ENCODE measurements around the gene ELAPOR2. TPM values are rescaled to one million over a fixed set of nuclear protein-coding genes. Genes with fewer than 3 reads are reported as not detected.
A peak's percentile ranks its signal among the peaks of the same experiment; 100 is the strongest.

Gene ELAPOR2
- polyA plus RNA-seq, 1 of the 3 experiments (the other 2 are of a cell fraction): 8.8 TPM

- Histone ChIP-seq H3K9ac (no peak overlapping the region), H3K4me1 (ENCODE audit: control insufficient read depth in 1 of 2, insufficient read depth in 2 of 2, low read depth in 1 of 2, low read length in 1 of 2) (peaks cover 0 to 14% of the 10 kb centered on the region in 2 experiments; a peak in 2 of 4 replicates), H3K4me2 (no peak overlapping the region), H3K27ac (ENCODE audit: low read depth in 2 of 2, low read length in 1 of 2) (no peak overlapping the region), H3F3A (replicated peaks; ENCODE audit: insufficient read depth) (peaks cover 7% of the 10 kb centered on the region), H3K4me3 (ENCODE audit: low read depth in 2 of 2, low read length in 1 of 2) (no peak overlapping the region), H4K20me1 (ENCODE audit: insufficient read depth) (peaks cover 22% of the 10 kb centered on the region), H3K79me2 (ENCODE audit: insufficient read depth) (peaks cover 73% of the 10 kb centered on the region), H3K36me3 (replicated peaks in 1 of 2; ENCODE audit: control insufficient read depth in 1 of 2, insufficient read depth in 2 of 2, low read length in 1 of 2) (no peaks in the 10 kb centered on the region), H3K9me3 (no peaks in the 10 kb centered on the region), H3K27me3 (ENCODE audit: insufficient read depth) (no peaks in the 10 kb centered on the region), H3K9me2 (no peaks in the 10 kb centered on the region), H2AFZ (ENCODE audit: low read depth) (no peak overlapping the region)
- CTCF ChIA-PET: interaction anchor here (1.2 to 2.9 kb wide), 6 partner anchors 8 to 183 kb away, joined by 3 to 9 read pairs (median 4); partner anchors contain the start of genes DMTF1 and TMEM243
- WGBS (ENCODE audit: low lambda C conversion rate): 84% methylated on average over 2 of the region's 2 CpGs
- TF ChIP-seq EZH2phosphoT487 (IDR thresholded peaks at IDR 0.05; ENCODE audit: borderline replicate concordance, low read depth) (no peak), JUND (IDR thresholded peaks at IDR 0.05) (no peak), USF2 (IDR thresholded peaks at IDR 0.05; ENCODE audit: borderline replicate concordance, low read depth, low read length) (no peak), YY1 (IDR thresholded peaks at IDR 0.05; ENCODE audit: low read depth) (no peak), FOSL2 (IDR thresholded peaks at IDR 0.05; ENCODE audit: borderline replicate concordance, low read depth) (no peak)
- DNase-seq: no peak
- POLR2A ChIA-PET: no interaction called here
Observed at GRCh38 chr7:87036985-87037384, 22.5 kb downstream of the ELAPOR2 start.

GRCh38 chr7:87032604-87033339, 26.7 kb downstream of the ELAPOR2 start:
- Histone ChIP-seq H3K9me2 (no peaks in the 10 kb centered on the region), H3K27me3 (ENCODE audit: insufficient read depth) (no peaks in the 10 kb centered on the region), H3K9ac (0 out of 2 replicates have a peak overlapping the region, but pooled peaks have one; percentile 1), H3K4me2 (no peak overlapping the region), H2AFZ (ENCODE audit: low read depth) (no peak overlapping the region), H4K20me1 (ENCODE audit: insufficient read depth) (peaks cover 25% of the 10 kb centered on the region), H3K4me1 (ENCODE audit: control insufficient read depth in 1 of 2, insufficient read depth in 2 of 2, low read depth in 1 of 2, low read length in 1 of 2) (peaks cover 0 to 10% of the 10 kb centered on the region in 2 experiments; a peak in 2 of 4 replicates), H3K79me2 (ENCODE audit: insufficient read depth) (peaks cover 91% of the 10 kb centered on the region), H3K27ac (ENCODE audit: low read depth in 2 of 2, low read length in 1 of 2) (no peak overlapping the region), H3F3A (replicated peaks; ENCODE audit: insufficient read depth) (no peaks in the 10 kb centered on the region), H3K4me3 (ENCODE audit: low read depth in 2 of 2, low read length in 1 of 2) (no peak overlapping the region), H3K9me3 (no peaks in the 10 kb centered on the region), H3K36me3 (replicated peaks in 1 of 2; ENCODE audit: control insufficient read depth in 1 of 2, insufficient read depth in 2 of 2, low read length in 1 of 2) (no peaks in the 10 kb centered on the region)
- ChIA-PET POLR2A (interaction anchor here (0.9 kb wide), 1 partner anchor 29 kb away, joined by 3 read pairs; no protein-coding TSS in a partner anchor), CTCF (interaction anchor here (0.8 to 1.6 kb wide), 4 partner anchors 19 to 115 kb away, joined by 3 to 9 read pairs (median 5); no protein-coding TSS in a partner anchor)
- no peak for TF ChIP-seq SMC3 (IDR thresholded peaks at IDR 0.05; ENCODE audit: low read depth, low read length)
- TF ChIP-seq FOXM1 (IDR thresholded peaks at IDR 0.05; ENCODE audit: low read depth): no peak
- TF ChIP-seq YY1 (IDR thresholded peaks at IDR 0.05; ENCODE audit: low read depth): no peak
- no peak for TF ChIP-seq EP300 (IDR thresholded peaks at IDR 0.05; ENCODE audit: borderline replicate concordance in 1 of 2, low read depth in 1 of 2, low read length in 1 of 2)
- no peak for TF ChIP-seq MXI1 (IDR thresholded peaks at IDR 0.05; ENCODE audit: low read depth, low read length)
- no peak for TF ChIP-seq MAX (IDR thresholded peaks at IDR 0.05; ENCODE audit: low read depth)
- TF ChIP-seq TCF12 (IDR thresholded peaks at IDR 0.05): no peak
- TF ChIP-seq EZH2phosphoT487 (IDR thresholded peaks at IDR 0.05; ENCODE audit: borderline replicate concordance, low read depth): no peak
- no peak for TF ChIP-seq PBX3 (IDR thresholded peaks at IDR 0.05)
- no peak for TF ChIP-seq GABPA (IDR thresholded peaks at IDR 0.05; ENCODE audit: low read depth)
- TF ChIP-seq, protein P1, sequence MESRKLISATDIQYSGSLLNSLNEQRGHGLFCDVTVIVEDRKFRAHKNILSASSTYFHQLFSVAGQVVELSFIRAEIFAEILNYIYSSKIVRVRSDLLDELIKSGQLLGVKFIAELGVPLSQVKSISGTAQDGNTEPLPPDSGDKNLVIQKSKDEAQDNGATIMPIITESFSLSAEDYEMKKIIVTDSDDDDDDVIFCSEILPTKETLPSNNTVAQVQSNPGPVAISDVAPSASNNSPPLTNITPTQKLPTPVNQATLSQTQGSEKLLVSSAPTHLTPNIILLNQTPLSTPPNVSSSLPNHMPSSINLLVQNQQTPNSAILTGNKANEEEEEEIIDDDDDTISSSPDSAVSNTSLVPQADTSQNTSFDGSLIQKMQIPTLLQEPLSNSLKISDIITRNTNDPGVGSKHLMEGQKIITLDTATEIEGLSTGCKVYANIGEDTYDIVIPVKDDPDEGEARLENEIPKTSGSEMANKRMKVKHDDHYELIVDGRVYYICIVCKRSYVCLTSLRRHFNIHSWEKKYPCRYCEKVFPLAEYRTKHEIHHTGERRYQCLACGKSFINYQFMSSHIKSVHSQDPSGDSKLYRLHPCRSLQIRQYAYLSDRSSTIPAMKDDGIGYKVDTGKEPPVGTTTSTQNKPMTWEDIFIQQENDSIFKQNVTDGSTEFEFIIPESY (IDR thresholded peaks at IDR 0.05; ENCODE audit: borderline replicate concordance, low read depth): no peak
- no peak for TF ChIP-seq ELF1 (IDR thresholded peaks at IDR 0.05)
- no peak for TF ChIP-seq MEF2A (IDR thresholded peaks at IDR 0.05; ENCODE audit: borderline replicate concordance, low read depth)
- TF ChIP-seq RFX5 (IDR thresholded peaks at IDR 0.05; ENCODE audit: low read length): no peak
- TF ChIP-seq POLR2AphosphoS5 (IDR thresholded peaks at IDR 0.05; ENCODE audit: low read depth, low read length): no peak
- no peak for TF ChIP-seq USF2 (IDR thresholded peaks at IDR 0.05; ENCODE audit: borderline replicate concordance, low read depth, low read length)
- no peak for TF ChIP-seq FOSL2 (IDR thresholded peaks at IDR 0.05; ENCODE audit: borderline replicate concordance, low read depth)
- 62% methylated on average over 4 of the region's 4 CpGs for WGBS (ENCODE audit: low lambda C conversion rate)
- no peak for DNase-seq

All from SK-N-SH (cell line).